Calu3 (cell line): ENCODE measurements around the gene ERP29. TPM values are rescaled to one million over a fixed set of nuclear protein-coding genes. Genes with fewer than 3 reads are reported as not detected.
A peak's percentile ranks its signal among the peaks of the same experiment; 100 is the strongest.
"Not testable (repeated sequence)": the region's sequence is repeated elsewhere in the genome, so short reads cannot be mapped to it uniquely, and the experiment has no call there.

ENCODE experiments used
- BruUV-seq: library from RNA; stranded (reverse); fragments of 400-500 nt; replicated peaks from 2 replicates; lab custom pipeline; 2021; lab: Mats Ljungman, UMichigan
- CTCF ChIA-PET: fragments of 300-600 bp; sonication (Branson Sonifier 250); formaldehyde crosslinking; loops from one replicate; lab custom pipeline; 2022; ENCODE audit warnings: antibody characterized with exemption; lab: Charles Lee
- DNase-seq: peaks from one replicate; pipeline ENCODE4 v3.0.0; 2022
- H3K27ac Mint-ChIP-seq: one replicate; pipeline ENCODE4 v1.8.0; 2022; ENCODE audit warnings: mixed read lengths; ENCODE audit not compliant: unreplicated experiment
- H3K27me3 Mint-ChIP-seq: one replicate; pipeline ENCODE4 v1.8.0; 2022; ENCODE audit warnings: mixed read lengths; ENCODE audit not compliant: unreplicated experiment
- H3K36me3 Mint-ChIP-seq: one replicate; pipeline ENCODE4 v1.8.0; 2022; ENCODE audit warnings: mild to moderate bottlenecking, moderate library complexity, mixed read lengths; ENCODE audit not compliant: insufficient read depth, unreplicated experiment
- H3K4me1 Mint-ChIP-seq: one replicate; pipeline ENCODE4 v1.8.0; 2022; ENCODE audit warnings: mild to moderate bottlenecking, low read depth, mixed read lengths; ENCODE audit not compliant: unreplicated experiment
- H3K4me3 Mint-ChIP-seq: one replicate; pipeline ENCODE4 v1.8.0; 2022; ENCODE audit warnings: mild to moderate bottlenecking, low read depth, moderate library complexity, mixed read lengths; ENCODE audit not compliant: unreplicated experiment
- H3K9me3 Mint-ChIP-seq: one replicate; pipeline ENCODE4 v1.8.0; 2022; ENCODE audit warnings: low read depth, mixed read lengths; ENCODE audit not compliant: unreplicated experiment
- intact Hi-C: fragments of 100-400 bp; cut with micrococcal nuclease; formaldehyde crosslinking; loops from one replicate; pipeline ENCODE4 v1.10.0; 2022; ENCODE audit not compliant: unreplicated experiment
- total RNA-seq: library from RNA; stranded (reverse); gene quantifications from 2 replicates; pipeline ENCODE4 v1.2.3, GENCODE V29; 2022
- TF ChIP-seq, protein P1 (sequence below): fragments of 200-600 bp; IDR thresholded peaks from one replicate; pipeline ENCODE4 v1.8.0; 2022; ENCODE audit warnings: antibody characterized with exemption; ENCODE audit not compliant: unreplicated experiment

ERP29 gene
- total RNA-seq, 1 experiment from 2014 or later: 162 TPM

DNA sequence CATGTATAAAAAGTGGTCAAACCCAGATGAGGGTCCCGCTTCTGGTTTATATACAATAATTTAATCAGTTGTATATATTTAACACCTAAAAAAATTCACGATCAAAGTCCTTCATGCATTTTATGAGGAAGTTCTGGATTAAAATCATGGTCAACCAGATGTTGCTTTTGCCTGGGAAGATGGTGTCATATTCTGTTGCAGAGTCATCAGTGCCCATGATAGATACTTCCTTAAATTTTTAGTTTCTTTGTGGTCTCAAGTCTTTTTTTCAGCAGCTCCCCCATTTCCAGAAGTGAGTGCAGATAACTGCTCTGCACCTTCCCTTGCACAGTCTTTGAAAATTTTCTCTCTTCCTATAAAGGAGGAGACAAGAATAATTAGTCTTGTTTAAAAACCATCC lies 16.1 kb downstream of the ERP29 start:
- Mint-ChIP-seq H3K4me1 (no peaks in the 10 kb centered on the region), H3K4me3 (no peak overlapping the region), H3K27me3 (no peaks in the 10 kb centered on the region), H3K36me3 (peaks cover 72% of the 10 kb centered on the region), H3K27ac (peak overlapping the region; percentile 39), H3K9me3 (no peaks in the 10 kb centered on the region)
- BruUV-seq: no TSS peak
- TF ChIP-seq, protein P1, sequence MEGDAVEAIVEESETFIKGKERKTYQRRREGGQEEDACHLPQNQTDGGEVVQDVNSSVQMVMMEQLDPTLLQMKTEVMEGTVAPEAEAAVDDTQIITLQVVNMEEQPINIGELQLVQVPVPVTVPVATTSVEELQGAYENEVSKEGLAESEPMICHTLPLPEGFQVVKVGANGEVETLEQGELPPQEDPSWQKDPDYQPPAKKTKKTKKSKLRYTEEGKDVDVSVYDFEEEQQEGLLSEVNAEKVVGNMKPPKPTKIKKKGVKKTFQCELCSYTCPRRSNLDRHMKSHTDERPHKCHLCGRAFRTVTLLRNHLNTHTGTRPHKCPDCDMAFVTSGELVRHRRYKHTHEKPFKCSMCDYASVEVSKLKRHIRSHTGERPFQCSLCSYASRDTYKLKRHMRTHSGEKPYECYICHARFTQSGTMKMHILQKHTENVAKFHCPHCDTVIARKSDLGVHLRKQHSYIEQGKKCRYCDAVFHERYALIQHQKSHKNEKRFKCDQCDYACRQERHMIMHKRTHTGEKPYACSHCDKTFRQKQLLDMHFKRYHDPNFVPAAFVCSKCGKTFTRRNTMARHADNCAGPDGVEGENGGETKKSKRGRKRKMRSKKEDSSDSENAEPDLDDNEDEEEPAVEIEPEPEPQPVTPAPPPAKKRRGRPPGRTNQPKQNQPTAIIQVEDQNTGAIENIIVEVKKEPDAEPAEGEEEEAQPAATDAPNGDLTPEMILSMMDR: no peak
- CTCF ChIA-PET: no interaction called here
- intact Hi-C loops: no loop called here
- no peak for DNase-seq

DNA sequence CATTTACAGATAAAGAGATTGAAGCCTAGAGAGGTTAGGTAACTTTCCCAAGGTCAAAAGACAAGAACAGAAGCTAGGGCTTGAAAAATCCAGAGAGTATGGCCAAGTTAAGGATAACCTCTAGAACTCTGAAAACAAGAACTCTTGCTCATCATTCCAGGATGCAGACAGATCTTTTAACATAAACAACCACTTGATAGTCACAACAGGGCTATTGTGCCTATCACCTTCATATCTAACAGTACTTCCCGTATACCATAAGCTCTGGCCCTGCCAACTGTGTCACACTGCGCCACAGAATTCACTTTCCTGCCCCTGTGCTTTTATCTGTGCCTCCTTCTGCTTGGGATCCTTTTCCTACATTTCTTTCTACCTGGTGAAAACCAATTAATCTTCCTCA lies 18.2 kb downstream of the ERP29 start:
- Mint-ChIP-seq H3K27ac (no peak overlapping the region), H3K4me1 (no peaks in the 10 kb centered on the region), H3K9me3 (no peaks in the 10 kb centered on the region), H3K27me3 (no peaks in the 10 kb centered on the region), H3K4me3 (no peak overlapping the region), H3K36me3 (peaks cover 75% of the 10 kb centered on the region)
- no TSS peak for BruUV-seq
- no peak for DNase-seq
- intact Hi-C loops: no loop called here
- CTCF ChIA-PET: interaction anchor here (0.7 kb wide), 1 partner anchor 76 kb away, joined by 3 read pairs; no protein-coding TSS in a partner anchor
- TF ChIP-seq, protein P1: no peak

DNA sequence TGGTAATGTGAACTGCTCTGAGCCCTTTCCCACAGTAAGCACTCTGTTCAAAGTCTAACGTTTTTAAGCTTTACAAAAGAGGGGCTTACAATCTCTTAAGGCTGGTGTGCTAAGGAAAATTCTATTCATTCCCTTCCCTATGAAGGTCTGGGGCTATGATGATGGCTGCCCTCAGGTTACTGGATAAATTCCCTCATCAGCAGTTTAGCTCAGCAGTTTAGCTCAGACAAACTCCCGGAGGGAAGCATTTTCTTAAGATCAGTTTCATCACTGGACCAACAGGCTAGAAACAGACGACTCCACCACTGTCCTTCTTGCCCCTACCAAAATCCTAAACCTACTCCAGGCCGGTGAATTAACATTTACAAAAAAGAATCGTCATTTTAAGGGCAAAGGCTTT lies 19.1 kb downstream of the ERP29 start:
- intact Hi-C loops: no loop called here
- no peak for DNase-seq
- no peaks in the 10 kb centered on the region for H3K4me1 Mint-ChIP-seq
- H3K27me3 Mint-ChIP-seq: no peaks in the 10 kb centered on the region
- H3K4me3 Mint-ChIP-seq: no peak overlapping the region
- BruUV-seq: no TSS peak
- TF ChIP-seq, protein P1: no peak
- peaks cover 77% of the 10 kb centered on the region for H3K36me3 Mint-ChIP-seq
- CTCF ChIA-PET: interaction anchor here (0.6 kb wide), 1 partner anchor 30 kb away, joined by 4 read pairs; no protein-coding TSS in a partner anchor
- H3K9me3 Mint-ChIP-seq: no peaks in the 10 kb centered on the region
- no peak overlapping the region for H3K27ac Mint-ChIP-seq

DNA sequence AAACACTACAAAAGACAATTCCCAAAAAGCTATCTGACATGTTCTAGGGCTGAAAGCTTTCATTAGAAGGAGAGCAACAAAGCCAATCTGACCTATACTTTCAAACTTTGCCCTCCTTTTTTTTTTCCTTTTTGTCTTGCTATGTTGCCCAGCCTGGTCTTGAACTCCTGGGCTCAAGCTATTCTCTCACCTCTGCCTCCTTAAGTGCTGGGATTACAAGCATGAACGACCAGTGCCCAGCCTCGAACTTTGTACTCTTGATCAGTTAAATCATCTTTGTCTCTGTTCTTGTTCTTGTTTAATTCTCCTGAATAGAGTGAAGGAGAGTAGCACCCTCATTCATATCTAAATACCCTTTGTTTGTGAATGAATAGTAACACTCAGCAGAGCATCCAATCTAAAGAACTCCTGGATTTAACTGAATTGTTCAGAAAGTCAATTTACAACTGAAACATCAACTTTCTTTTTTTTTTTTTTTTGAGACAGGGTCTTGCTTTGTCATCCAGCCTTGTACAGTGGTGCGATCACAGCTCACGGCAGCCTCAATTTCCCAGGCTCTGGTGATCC lies 22.1 kb downstream of the ERP29 start:
- BruUV-seq: no TSS peak
- intact Hi-C loops: no loop called here
- H3K9me3 Mint-ChIP-seq: no peaks in the 10 kb centered on the region
- DNase-seq: no peak
- H3K27ac Mint-ChIP-seq: no peak overlapping the region
- TF ChIP-seq, protein P1: no peak
- no peak overlapping the region for H3K4me3 Mint-ChIP-seq
- CTCF ChIA-PET: no interaction called here
- peaks cover 82% of the 10 kb centered on the region for H3K36me3 Mint-ChIP-seq
- H3K4me1 Mint-ChIP-seq: no peaks in the 10 kb centered on the region
- no peaks in the 10 kb centered on the region for H3K27me3 Mint-ChIP-seq

DNA sequence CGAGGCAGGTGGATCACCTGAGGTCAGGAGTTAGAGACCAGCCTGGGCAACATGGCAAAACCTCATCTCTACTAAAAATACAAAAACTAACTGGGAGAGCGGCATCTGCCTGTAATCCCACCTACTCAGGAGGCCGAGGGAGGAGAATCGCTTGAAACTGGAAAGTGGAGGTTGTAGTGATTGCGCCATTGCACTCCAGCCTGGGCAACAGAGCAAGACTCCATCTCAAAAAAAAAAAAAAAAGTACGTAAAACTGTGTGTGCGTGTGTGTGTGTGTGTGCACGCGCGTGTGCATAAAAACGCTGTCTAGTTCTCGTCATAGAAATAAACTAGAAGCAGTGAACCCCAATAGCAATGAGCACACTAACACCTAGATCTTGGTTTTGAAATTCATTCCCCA lies 23.4 kb downstream of the ERP29 start:
- DNase-seq, H3K27ac Mint-ChIP-seq, BruUV-seq, H3K4me1 Mint-ChIP-seq, intact Hi-C loops, H3K27me3 Mint-ChIP-seq, CTCF ChIA-PET, H3K9me3 Mint-ChIP-seq, H3K4me3 Mint-ChIP-seq: not testable (repeated sequence)
- H3K36me3 Mint-ChIP-seq: peaks cover 81% of the 10 kb centered on the region
